ENCODE measurements around the gene ZNF579. TPM values are rescaled to one million over a fixed set of nuclear protein-coding genes. Genes with fewer than 3 reads are reported as not detected.

Gene ZNF579
- total and polyA plus RNA-seq, 2 of the 13 experiments (the other 11 are each of a cell fraction or from before 2014, with no cell fraction given), result 2.1 to 2.9 TPM

DNA sequence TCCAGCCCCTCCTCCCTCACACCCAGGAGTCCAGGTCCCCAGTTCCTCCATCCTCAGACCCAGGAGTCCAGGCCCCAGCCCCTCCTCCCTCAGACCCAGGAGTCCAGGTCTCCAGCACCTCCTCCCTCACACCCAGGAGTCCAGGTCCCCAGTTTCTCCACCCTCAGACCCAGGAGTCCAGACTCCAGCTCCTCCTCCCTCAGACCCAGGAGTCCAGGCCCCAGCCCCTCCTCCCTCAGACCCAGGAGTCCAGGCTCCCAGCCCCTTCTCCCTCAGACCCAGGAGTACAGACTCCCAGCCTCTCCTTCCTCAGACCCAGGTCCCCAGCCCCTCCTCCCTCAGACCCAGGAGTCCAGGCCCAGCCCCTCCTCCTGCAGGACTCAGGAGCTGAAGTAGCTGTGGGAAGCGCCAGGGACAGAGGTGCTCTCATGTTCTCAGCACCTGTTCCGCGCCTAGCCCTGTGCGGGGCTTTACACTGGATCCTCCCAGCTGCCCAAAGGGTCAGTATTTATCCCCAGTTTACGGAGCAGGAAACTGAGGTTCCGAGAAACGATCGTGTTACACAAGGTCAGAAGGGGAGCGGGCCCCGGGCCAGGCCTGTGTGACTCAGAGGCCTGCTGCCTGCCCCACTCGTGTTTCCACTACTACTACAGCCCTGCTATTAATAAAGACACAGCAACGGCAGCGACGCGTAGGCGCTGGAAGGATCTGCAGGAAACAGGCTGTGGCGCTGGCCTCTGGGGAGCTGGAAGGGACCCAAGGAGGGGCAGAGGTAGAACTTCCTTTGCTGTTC lies 33.6 kb downstream of the ZNF579 start (continued):
- TF ChIP-seq, protein P1, sequence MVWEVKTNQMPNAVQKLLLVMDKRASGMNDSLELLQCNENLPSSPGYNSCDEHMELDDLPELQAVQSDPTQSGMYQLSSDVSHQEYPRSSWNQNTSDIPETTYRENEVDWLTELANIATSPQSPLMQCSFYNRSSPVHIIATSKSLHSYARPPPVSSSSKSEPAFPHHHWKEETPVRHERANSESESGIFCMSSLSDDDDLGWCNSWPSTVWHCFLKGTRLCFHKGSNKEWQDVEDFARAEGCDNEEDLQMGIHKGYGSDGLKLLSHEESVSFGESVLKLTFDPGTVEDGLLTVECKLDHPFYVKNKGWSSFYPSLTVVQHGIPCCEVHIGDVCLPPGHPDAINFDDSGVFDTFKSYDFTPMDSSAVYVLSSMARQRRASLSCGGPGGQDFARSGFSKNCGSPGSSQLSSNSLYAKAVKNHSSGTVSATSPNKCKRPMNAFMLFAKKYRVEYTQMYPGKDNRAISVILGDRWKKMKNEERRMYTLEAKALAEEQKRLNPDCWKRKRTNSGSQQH (CRISPR knock-in tag; IDR thresholded peaks at IDR 0.05; ENCODE audit: low read depth), result 0 out of 2 replicates have a peak, but pooled peaks have one; percentile 33
- no peak for TF ChIP-seq NONO (IDR thresholded peaks at IDR 0.05)
- TF ChIP-seq NONO (CRISPR knock-in tag; conservative IDR thresholded peaks at IDR 0.05), result no peak
- TF ChIP-seq ZMYM2 (CRISPR knock-in tag; IDR thresholded peaks at IDR 0.05), result peak; percentile 41; the same call in 1 of the 2 replicates
- 0 out of 2 replicates have a peak, but pooled peaks have one; percentile 24 for TF ChIP-seq TGIF2 (CRISPR knock-in tag; IDR thresholded peaks at IDR 0.05)
- TF ChIP-seq, protein P2, sequence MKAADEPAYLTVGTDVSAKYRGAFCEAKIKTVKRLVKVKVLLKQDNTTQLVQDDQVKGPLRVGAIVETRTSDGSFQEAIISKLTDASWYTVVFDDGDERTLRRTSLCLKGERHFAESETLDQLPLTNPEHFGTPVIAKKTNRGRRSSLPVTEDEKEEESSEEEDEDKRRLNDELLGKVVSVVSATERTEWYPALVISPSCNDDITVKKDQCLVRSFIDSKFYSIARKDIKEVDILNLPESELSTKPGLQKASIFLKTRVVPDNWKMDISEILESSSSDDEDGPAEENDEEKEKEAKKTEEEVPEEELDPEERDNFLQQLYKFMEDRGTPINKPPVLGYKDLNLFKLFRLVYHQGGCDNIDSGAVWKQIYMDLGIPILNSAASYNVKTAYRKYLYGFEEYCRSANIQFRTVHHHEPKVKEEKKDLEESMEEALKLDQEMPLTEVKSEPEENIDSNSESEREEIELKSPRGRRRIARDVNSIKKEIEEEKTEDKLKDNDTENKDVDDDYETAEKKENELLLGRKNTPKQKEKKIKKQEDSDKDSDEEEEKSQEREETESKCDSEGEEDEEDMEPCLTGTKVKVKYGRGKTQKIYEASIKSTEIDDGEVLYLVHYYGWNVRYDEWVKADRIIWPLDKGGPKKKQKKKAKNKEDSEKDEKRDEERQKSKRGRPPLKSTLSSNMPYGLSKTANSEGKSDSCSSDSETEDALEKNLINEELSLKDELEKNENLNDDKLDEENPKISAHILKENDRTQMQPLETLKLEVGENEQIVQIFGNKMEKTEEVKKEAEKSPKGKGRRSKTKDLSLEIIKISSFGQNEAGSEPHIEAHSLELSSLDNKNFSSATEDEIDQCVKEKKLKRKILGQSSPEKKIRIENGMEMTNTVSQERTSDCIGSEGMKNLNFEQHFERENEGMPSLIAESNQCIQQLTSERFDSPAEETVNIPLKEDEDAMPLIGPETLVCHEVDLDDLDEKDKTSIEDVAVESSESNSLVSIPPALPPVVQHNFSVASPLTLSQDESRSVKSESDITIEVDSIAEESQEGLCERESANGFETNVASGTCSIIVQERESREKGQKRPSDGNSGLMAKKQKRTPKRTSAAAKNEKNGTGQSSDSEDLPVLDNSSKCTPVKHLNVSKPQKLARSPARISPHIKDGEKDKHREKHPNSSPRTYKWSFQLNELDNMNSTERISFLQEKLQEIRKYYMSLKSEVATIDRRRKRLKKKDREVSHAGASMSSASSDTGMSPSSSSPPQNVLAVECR (CRISPR knock-in tag; IDR thresholded peaks at IDR 0.05; ENCODE audit: borderline replicate concordance), result peak; percentile 22; the same call in 1 of the 2 replicates
- TF ChIP-seq NFKBIZ (CRISPR knock-in tag; IDR thresholded peaks at IDR 0.05), result no peak
- TF ChIP-seq, protein P3, sequence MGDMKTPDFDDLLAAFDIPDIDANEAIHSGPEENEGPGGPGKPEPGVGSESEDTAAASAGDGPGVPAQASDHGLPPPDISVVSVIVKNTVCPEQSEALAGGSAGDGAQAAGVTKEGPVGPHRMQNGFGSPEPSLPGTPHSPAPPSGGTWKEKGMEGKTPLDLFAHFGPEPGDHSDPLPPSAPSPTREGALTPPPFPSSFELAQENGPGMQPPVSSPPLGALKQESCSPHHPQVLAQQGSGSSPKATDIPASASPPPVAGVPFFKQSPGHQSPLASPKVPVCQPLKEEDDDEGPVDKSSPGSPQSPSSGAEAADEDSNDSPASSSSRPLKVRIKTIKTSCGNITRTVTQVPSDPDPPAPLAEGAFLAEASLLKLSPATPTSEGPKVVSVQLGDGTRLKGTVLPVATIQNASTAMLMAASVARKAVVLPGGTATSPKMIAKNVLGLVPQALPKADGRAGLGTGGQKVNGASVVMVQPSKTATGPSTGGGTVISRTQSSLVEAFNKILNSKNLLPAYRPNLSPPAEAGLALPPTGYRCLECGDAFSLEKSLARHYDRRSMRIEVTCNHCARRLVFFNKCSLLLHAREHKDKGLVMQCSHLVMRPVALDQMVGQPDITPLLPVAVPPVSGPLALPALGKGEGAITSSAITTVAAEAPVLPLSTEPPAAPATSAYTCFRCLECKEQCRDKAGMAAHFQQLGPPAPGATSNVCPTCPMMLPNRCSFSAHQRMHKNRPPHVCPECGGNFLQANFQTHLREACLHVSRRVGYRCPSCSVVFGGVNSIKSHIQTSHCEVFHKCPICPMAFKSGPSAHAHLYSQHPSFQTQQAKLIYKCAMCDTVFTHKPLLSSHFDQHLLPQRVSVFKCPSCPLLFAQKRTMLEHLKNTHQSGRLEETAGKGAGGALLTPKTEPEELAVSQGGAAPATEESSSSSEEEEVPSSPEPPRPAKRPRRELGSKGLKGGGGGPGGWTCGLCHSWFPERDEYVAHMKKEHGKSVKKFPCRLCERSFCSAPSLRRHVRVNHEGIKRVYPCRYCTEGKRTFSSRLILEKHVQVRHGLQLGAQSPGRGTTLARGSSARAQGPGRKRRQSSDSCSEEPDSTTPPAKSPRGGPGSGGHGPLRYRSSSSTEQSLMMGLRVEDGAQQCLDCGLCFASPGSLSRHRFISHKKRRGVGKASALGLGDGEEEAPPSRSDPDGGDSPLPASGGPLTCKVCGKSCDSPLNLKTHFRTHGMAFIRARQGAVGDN (CRISPR knock-in tag; IDR thresholded peaks at IDR 0.05), result peak; percentile 51
- TF ChIP-seq KDM1A (CRISPR knock-in tag; IDR thresholded peaks at IDR 0.05), result peak; percentile 69; the same call in 1 of the 2 replicates
- TF ChIP-seq ZNF329 (CRISPR knock-in tag; IDR thresholded peaks at IDR 0.05; ENCODE audit: low read depth), result no peak
- TF ChIP-seq, protein P4, sequence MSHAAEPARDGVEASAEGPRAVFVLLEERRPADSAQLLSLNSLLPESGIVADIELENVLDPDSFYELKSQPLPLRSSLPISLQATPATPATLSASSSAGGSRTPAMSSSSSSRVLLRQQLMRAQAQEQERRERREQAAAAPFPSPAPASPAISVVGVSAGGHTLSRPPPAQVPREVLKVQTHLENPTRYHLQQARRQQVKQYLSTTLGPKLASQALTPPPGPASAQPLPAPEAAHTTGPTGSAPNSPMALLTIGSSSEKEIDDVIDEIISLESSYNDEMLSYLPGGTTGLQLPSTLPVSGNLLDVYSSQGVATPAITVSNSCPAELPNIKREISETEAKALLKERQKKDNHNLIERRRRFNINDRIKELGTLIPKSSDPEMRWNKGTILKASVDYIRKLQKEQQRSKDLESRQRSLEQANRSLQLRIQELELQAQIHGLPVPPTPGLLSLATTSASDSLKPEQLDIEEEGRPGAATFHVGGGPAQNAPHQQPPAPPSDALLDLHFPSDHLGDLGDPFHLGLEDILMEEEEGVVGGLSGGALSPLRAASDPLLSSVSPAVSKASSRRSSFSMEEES (CRISPR knock-in tag; IDR thresholded peaks at IDR 0.05), result 0 out of 2 replicates have a peak, but pooled peaks have one; percentile 4
- peak; percentile 96 for TF ChIP-seq ZNF629 (CRISPR knock-in tag; conservative IDR thresholded peaks at IDR 0.05)
- TF ChIP-seq ZNF775 (CRISPR knock-in tag; IDR thresholded peaks at IDR 0.05; ENCODE audit: borderline replicate concordance), result no peak
- no peak for TF ChIP-seq LCORL (IDR thresholded peaks at IDR 0.05)
- TF ChIP-seq LCORL (CRISPR knock-in tag; IDR thresholded peaks at IDR 0.05), result no peak
- TF ChIP-seq, protein P5, sequence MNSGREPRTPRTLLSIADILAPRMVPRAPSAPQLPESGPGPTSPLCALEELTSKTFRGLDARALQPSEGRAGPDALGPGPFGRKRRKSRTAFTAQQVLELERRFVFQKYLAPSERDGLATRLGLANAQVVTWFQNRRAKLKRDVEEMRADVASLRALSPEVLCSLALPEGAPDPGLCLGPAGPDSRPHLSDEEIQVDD (CRISPR knock-in tag; IDR thresholded peaks at IDR 0.05; ENCODE audit: borderline replicate concordance), result no peak
- no peak for TF ChIP-seq ZNF282 (IDR thresholded peaks at IDR 0.05; ENCODE audit: partially characterized antibody)
